Liver (tissue), 9 donors: ENCODE results near the gene ZMYM1. TPM values are rescaled to one million over a fixed set of nuclear protein-coding genes. Genes with fewer than 3 reads are reported as not detected.

Experiments
- DNase-seq: peaks from one replicate; pipeline ENCODE4 v3.0.0-alpha.2; 2017; ENCODE audit warnings: low spot score
- H3K27ac ChIP-seq, 2 donors: one replicate each; pipeline ENCODE4 v1.7.0; 2013; ENCODE audit warnings: inconsistent platforms in 2 of 2, low read length in 2 of 2, control low read depth in 1 of 2, low read depth in 1 of 2, mild to moderate bottlenecking in 1 of 2
- H3K27me3 ChIP-seq, 4 donors: one replicate each; pipeline versions ENCODE4 v1.6.1 to v1.7.0; 2013; ENCODE audit warnings: low read length in 3 of 4, inconsistent platforms in 1 of 4, mild to moderate bottlenecking in 1 of 4, moderate library complexity in 1 of 4; ENCODE audit not compliant: control insufficient read depth in 4 of 4, insufficient read depth in 4 of 4
- H3K36me3 ChIP-seq, 4 donors: one replicate each; pipeline versions ENCODE4 v1.6.1 to v1.7.0; 2013; ENCODE audit warnings: low read length in 3 of 4, mild to moderate bottlenecking in 3 of 4, low read depth in 1 of 4, moderate library complexity in 1 of 4; ENCODE audit not compliant: control insufficient read depth in 4 of 4, insufficient read depth in 3 of 4
- H3K4me1 ChIP-seq, 4 donors: one replicate each; pipeline versions ENCODE4 v1.6.1 to v1.7.0; 2013; ENCODE audit warnings: low read length in 3 of 4, mild to moderate bottlenecking in 3 of 4, moderate library complexity in 1 of 4; ENCODE audit not compliant: control insufficient read depth in 4 of 4, insufficient read depth in 4 of 4
- H3K4me3 ChIP-seq, 3 donors: one replicate each; pipeline versions ENCODE4 v1.6.1 to v1.7.0; 2013; ENCODE audit warnings: low read length in 3 of 3, control low read depth in 1 of 3, low read depth in 1 of 3, mild to moderate bottlenecking in 1 of 3
- H3K9ac ChIP-seq, 2 donors: one replicate each; pipeline ENCODE4 v1.7.0; 2013; ENCODE audit warnings: low read length in 2 of 2, mild to moderate bottlenecking in 2 of 2, moderate library complexity in 2 of 2, control low read depth in 1 of 2, low read depth in 1 of 2
- H3K9me3 ChIP-seq, 4 donors: one replicate each; pipeline versions ENCODE4 v1.6.1 to v1.7.0; 2013; ENCODE audit warnings: low read length in 3 of 4; ENCODE audit not compliant: control insufficient read depth in 4 of 4
- ATF3 ChIP-seq: IDR thresholded peaks from 2 replicates; pipeline ENCODE4 v1.6.1; 2016; ENCODE audit warnings: antibody characterized with exemption
- CTCF ChIP-seq: fragments of 150-350 bp; IDR thresholded peaks from 2 replicates; pipeline ENCODE4 v1.5.1; 2017; ENCODE audit warnings: improper control_type of control experiment, low read depth, low read length; ENCODE audit not compliant: missing input control
- GABPA ChIP-seq, 2 donors: IDR thresholded peaks in 1 of 2; conservative IDR thresholded peaks in 1 of 2; 2 replicates each; pipeline ENCODE4 v1.6.1; 2016; ENCODE audit warnings: antibody characterized with exemption in 2 of 2, mild to moderate bottlenecking in 1 of 2, moderate library complexity in 1 of 2
- HNF4G ChIP-seq: IDR thresholded peaks from 2 replicates; pipeline ENCODE4 v1.6.1; 2016; ENCODE audit warnings: antibody characterized with exemption
- JUND ChIP-seq, 2 donors: IDR thresholded peaks; 2 replicates each; pipeline ENCODE4 v1.6.1; 2016; ENCODE audit warnings: antibody characterized with exemption in 2 of 2
- NR2F2 ChIP-seq: IDR thresholded peaks from 2 replicates; pipeline ENCODE4 v1.6.1; 2016; ENCODE audit warnings: antibody characterized with exemption
- RAD21 ChIP-seq, 2 donors: IDR thresholded peaks; 2 replicates each; pipeline ENCODE4 v1.6.1; 2016; ENCODE audit warnings: antibody characterized with exemption in 2 of 2, mild to moderate bottlenecking in 2 of 2
- TAF1 ChIP-seq: conservative IDR thresholded peaks from 2 replicates; pipeline ENCODE4 v1.6.1; 2016; ENCODE audit warnings: antibody characterized with exemption, mild to moderate bottlenecking
- YY1 ChIP-seq: IDR thresholded peaks from 2 replicates; pipeline ENCODE4 v1.6.1; 2016; ENCODE audit warnings: antibody characterized with exemption, mild to moderate bottlenecking
- WGBS: extraction: QIAGEN DNeasy Blood & Tissue Kit; methylation state at CpG from one replicate; pipeline ENCODE4 v1.1.7; 2013; 5-methylcytosine and 5-hydroxymethylcytosine counted together
- polyA plus RNA-seq, 2 donors: library from polyadenylated mRNA; stranded (reverse) in 1 of 2; unstranded in 1 of 2; fragments of 200-250 nt in 1 of 2; fragments of >200 nt in 1 of 2; fragmentation: Nextera tagmentation in 1 of 2; extraction: Ambion mirVana in 1 of 2; gene quantifications; one replicate each; pipeline versions ENCODE4 v1.2.1 to v1.2.3, GENCODE V29; 2013 to 2015
- total RNA-seq, 2 donors: library from RNA; depleted of rRNA; stranded (reverse); fragments of >200 nt; gene quantifications; one replicate each; pipeline ENCODE4 v1.2.3, GENCODE V29; 2014
- donor health status: healthy.
- donor health status: healthy.
- donor health status: healthy.
- donor health status: healthy.
- donor health status: healthy.

ZMYM1 gene
- total and polyA plus RNA-seq, 4 donors, result 2.0 to 10.8 (median 5.7) TPM

DNA sequence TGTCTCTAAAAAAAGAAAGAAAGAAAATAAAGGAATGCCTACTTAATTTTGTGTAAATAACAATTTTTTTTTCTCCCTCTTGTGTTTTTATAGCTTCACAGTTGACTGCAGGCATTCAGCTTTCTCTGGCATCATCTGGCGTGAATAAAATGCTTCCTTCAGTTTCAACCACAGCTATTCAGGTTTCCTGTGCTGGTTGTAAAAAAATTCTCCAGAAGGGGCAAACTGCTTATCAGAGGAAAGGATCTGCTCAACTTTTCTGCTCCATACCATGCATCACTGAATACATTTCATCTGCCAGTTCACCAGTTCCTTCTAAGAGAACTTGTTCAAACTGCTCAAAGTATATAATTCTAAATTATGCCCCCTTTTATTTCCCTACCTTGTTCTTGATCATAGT is 18.0 kb downstream of the ZMYM1 start:
- no peak overlapping the region for H3K27ac ChIP-seq
- H3K36me3 ChIP-seq, result peaks cover 12 to 44% (median 22%) of the 10 kb centered on the region in 4 donors
- H3K27me3 ChIP-seq, result no peaks in the 10 kb centered on the region
- no peak overlapping the region for H3K9ac ChIP-seq
- DNase-seq, result no peak
- TF ChIP-seq YY1 (no peak), TAF1 (no peak)
- no peak overlapping the region for H3K4me3 ChIP-seq
- H3K4me1 ChIP-seq, result no peaks in the 10 kb centered on the region
- H3K9me3 ChIP-seq, result no peaks in the 10 kb centered on the region
- WGBS, result 0% methylated on average over 1 of the region's 1 CpG

- H3K36me3 ChIP-seq, result peaks cover 0 to 12% (median 4%) of the 10 kb centered on the region in 4 donors
- H3K4me1 ChIP-seq, result no peaks in the 10 kb centered on the region
- H3K27me3 ChIP-seq, result no peaks in the 10 kb centered on the region
- no peak overlapping the region for H3K9ac ChIP-seq
- TF ChIP-seq NR2F2 (no peak), HNF4G (no peak), JUND (IDR thresholded peaks at IDR 0.05) (no peak)
- no peak overlapping the region for H3K4me3 ChIP-seq
- H3K9me3 ChIP-seq, result no peaks in the 10 kb centered on the region
- no peak overlapping the region for H3K27ac ChIP-seq
- DNase-seq, result no peak
- 99% methylated on average over 1 of the region's 1 CpG for WGBS
These were observed 31.9 kb downstream of the ZMYM1 start for GRCh38 chr1:35111106-35111505.

DNA sequence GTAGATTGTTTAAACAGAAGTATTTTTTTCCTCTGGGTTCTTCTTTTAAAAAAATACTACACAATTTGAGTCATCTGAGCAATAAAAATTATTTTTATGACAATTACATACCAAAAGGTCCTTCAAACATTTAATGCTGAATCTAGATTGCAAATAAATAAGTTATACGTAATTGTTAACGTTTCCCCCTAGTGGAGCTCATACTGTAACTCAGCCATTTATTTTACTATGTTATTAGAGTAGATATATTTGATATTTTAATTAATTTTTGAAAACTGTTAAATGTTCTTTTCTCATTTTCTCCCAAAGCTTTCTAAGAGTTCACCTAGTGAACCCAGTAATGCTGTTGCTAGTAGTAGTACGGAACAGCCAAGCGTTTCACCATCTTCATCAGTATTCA is 33.5 kb downstream of the ZMYM1 start:
- Histone ChIP-seq H3K27me3 (no peaks in the 10 kb centered on the region), H3K9ac (no peak overlapping the region), H3K36me3 (peaks cover 0 to 12% (median 4%) of the 10 kb centered on the region in 4 donors), H3K4me1 (no peaks in the 10 kb centered on the region), H3K4me3 (no peak overlapping the region), H3K9me3 (no peaks in the 10 kb centered on the region), H3K27ac (no peak overlapping the region)
- DNase-seq, result no peak
- no peak for TF ChIP-seq TAF1
- TF ChIP-seq RAD21 (IDR thresholded peaks at IDR 0.05), result peak in 1 of 2 donors; percentile 6
- no peak for TF ChIP-seq ATF3
- TF ChIP-seq GABPA (IDR thresholded peaks at IDR 0.05 in 1 of 2, conservative IDR thresholded peaks at IDR 0.05 in 1 of 2), result no peak
- WGBS, result 91% methylated on average over 4 of the region's 4 CpGs

- Histone ChIP-seq H3K4me3 (no peak overlapping the region), H3K4me1 (peaks cover 0 to 4% (median under 1%) of the 10 kb centered on the region in 4 donors), H3K9me3 (no peaks in the 10 kb centered on the region), H3K27me3 (no peaks in the 10 kb centered on the region), H3K9ac (no peak overlapping the region), H3K36me3 (peaks cover 0 to 9% (median 4%) of the 10 kb centered on the region in 4 donors), H3K27ac (no peak overlapping the region)
- DNase-seq, result no peak
- no peak for TF ChIP-seq ATF3
- no peak for TF ChIP-seq GABPA (IDR thresholded peaks at IDR 0.05 in 1 of 2, conservative IDR thresholded peaks at IDR 0.05 in 1 of 2)
- no peak for TF ChIP-seq CTCF
- WGBS, result 82% methylated on average over 8 of the region's 8 CpGs
These were observed 36.5 kb downstream of the ZMYM1 start for GRCh38 chr1:35115459-35116383.
